Activated CD8-positive, alpha-beta memory T cell treated with anti-CD3 and anti-CD28 coated beads, Interleukin-2, amount 50 U/mL, for 48 hours (primary cell): ENCODE measurements around the gene ADAMTS8.
A peak's percentile ranks its signal among the peaks of the same experiment; 100 is the strongest.

Source experiments
- DNase-seq: peaks from one replicate; pipeline ENCODE4 v3.0.0-alpha.2; 2020

Gene ADAMTS8

DNA sequence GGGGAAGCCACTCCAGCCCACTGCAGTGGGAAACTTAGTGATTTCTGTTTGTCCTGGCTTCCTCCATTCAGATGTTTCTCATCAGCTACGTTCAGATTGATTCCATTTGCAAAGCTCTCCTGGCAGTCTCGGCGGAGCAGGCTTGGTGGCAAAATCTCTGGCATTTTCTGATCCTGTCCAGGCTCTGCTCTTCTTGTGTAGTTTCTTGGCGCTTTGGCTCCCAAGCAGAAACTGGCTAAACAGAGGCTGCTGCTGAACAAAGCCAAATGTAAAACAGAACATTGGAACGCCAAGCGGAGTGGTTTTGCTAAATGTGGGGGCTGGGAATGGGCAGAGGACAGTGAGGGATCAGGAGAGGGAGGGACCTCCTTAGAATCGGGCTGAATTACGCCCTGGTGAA, 36.7 kb downstream of the ADAMTS8 start:
- no peak for DNase-seq

DNA sequence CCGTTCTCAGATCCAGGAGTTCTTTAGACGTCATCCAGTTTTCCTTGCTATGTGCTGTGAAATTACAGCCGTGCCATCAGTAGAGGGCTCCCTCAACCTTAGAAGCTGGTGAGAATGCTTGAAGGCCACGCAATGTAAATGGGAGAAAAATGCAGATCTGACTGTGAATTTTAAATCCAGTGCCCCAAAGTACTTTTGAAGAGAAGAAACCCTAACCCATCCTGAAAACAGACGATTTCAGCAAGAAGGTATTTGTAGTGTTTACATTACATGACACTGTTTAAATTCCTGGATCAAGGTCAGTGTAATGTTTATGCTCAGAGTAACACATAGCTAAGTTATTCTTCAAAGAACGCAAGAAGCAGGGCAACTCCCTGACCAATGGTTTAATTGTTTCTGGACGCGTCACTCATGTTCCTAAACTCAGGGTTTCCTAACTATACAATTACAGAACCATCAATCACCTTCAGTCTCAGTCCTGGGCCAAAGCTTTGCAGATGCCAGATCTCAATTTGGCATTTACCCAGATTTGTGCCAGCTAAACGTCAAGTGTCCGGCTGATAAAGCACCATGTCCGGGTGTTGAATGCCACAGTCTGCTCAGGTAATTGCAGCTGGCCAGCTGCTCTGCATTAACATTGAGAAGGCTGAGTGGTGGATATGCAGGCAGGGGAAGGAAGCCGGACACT, 38.2 kb downstream of the ADAMTS8 start:
- no peak for DNase-seq

GRCh38 chr11:130389335-130389935, 39.0 kb downstream of the ADAMTS8 start:
- DNase-seq: no peak

DNA sequence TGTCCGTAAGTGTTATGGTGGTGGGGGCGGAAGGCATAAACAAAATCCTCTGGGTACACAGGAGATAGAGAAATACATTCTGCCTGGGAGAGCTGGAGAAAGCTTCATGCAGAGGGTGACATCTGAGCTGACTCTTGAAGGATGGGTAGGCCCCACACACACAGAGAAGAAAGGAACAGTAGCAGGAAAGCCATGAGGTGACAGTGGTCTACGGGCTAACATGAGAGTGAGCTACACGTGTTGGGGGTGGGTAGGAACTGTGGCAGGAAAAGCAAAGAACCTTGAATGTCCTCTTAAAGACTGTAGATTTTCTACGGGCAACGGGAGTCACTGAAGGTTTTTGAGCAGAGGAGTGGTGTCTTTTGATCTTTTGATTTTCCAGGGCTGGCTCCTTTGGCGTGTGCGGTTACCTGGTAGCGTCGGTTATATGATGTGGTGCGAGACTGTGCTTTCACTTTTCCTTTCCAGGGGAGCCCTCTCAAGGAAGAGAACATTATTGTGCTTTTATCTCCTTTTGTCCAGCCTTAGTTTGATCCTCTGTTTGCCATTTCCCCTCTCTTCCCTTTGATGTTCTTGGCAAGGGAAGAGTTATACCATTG, 39.7 kb downstream of the ADAMTS8 start:
- no peak for DNase-seq

- DNase-seq: no peak
These were observed 42.4 kb downstream of the ADAMTS8 start for GRCh38 chr11:130386056-130386455.

- peak; percentile 42 for DNase-seq
These were observed 44.8 kb downstream of the ADAMTS8 start for GRCh38 chr11:130383344-130384211.

GRCh38 chr11:130381317-130381716, 47.1 kb downstream of the ADAMTS8 start:
- no peak for DNase-seq

GRCh38 chr11:130380778-130381177, 47.6 kb downstream of the ADAMTS8 start:
- DNase-seq: no peak

GRCh38 chr11:130379276-130379675, 49.1 kb downstream of the ADAMTS8 start:
- DNase-seq: no peak

DNA sequence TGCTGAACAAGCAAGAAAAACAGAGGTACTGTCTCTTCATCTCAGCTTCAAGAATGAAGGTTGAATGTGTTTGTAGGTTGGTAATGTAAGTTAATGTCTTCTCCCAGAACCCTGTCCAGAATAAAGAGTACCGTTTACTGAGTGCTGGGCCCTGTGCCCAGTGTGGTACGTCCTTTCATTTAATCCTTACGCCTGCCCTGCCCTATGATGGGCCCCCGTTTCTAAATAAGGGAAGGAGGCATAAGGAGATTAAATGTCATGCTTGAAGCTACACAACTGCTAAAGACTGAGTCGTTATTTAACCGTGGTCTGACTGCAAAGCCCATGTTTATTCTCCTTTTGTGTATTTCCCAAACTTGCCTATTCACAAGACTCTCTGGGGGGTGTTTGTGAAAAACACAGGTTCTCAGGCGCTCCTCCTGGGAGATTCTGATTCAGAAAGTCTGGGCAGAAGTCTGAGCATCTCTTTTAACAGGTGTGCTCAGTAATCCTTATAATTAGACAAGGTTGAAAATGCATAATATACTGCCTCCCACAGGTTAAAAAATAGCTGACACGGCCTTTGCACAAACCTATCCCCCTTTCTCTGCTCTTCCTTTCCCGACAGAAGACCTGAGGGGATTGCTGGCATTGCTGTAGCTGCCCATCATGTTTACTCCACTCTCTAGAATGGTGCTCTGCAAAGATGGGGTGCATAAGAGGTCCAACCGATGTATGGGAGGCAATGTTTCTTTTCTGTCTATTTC, 57.4 kb downstream of the ADAMTS8 start:
- no peak for DNase-seq

DNA sequence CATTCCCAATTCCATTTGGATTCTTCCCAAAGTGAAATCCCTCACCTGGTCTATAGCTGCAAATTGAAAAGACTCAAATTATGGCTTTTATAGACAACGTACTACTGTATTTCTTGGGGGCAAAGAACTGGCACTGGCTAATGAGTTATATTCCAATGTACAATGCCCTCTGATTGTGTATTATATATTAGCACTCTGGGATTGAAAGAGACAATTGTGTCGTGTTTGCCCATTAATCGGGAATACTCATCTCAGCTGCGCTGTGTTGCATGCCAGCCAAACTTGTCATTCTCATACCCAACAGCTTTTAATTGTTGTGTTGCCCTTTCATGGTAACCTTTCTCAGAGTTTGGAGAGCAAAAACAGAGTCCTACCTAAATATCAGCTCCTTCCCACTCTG, 58.7 kb downstream of the ADAMTS8 start:
- no peak for DNase-seq

DNA sequence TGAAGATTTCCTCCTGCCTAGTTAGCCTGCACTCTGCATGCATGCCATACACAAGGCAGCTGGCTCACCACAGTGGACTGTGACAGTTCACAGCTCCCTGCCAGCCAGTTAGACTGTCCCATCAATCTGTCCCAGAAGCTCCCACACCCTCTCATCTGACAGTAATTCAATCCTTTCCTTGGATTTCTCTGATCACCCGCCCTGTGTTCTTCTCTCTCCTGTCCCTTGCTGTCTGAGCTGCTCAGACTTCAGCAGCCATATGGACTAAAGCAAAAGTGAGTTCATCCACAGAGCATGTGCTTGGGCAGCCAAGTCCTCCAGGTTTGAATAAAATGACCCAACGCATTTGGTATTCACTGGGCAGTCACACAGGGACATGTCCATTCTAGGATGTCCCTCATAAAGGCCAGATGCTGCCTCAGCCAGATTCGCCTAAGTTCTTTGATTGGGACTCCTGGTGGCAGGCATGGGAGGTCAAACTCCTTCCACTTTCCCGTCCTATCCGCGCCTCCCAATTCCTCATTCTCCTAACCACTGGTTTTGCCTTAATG, 59.2 kb downstream of the ADAMTS8 start:
- no peak for DNase-seq

DNA sequence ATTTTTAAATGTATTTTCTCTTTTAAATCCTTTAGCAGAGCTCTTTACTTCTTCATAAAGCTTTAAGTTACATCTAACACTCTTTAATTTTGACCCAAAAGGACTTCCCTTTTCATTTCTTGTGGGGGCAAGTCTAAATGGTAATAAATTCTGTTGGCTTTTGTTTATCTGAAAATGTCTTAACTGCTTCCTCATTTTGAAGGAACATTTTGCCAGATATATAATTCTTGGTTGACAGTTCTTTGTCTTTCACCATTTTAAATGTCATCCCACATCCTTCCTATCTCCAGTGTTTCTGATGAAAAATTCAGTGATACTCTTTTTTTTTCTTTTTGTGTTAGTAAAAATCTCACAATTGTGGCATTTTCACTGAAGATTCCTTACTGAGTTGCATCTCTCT, 69.0 kb downstream of the ADAMTS8 start:
- no peak for DNase-seq

- DNase-seq: no peak
These were observed 70.0 kb downstream of the ADAMTS8 start for GRCh38 chr11:130358398-130358797.
